CD14-positive monocyte (primary cell): Measurements from ENCODE around the gene KIF1B. TPM values are rescaled to one million over a fixed set of nuclear protein-coding genes. Genes with fewer than 3 reads are reported as not detected.

Experiments
- DNase-seq, 3 donors: peaks; one replicate each; pipeline ENCODE4 v3.0.0-alpha.2; 2011 to 2022
- H2AFZ ChIP-seq: 2 replicates; pipeline ENCODE4 v1.6.0; 2012; ENCODE audit warnings: mild to moderate bottlenecking, low read depth, low read length, inconsistent platforms; ENCODE audit not compliant: insufficient read depth, poor library complexity, severe bottlenecking
- H3K27ac ChIP-seq, 2 donors: 1 replicate in 1 of 2; 2 replicates in 1 of 2; pipeline ENCODE4 v1.5.1; 2012 to 2013; ENCODE audit warnings: low read length in 2 of 2, control low read depth in 1 of 2, inconsistent platforms in 1 of 2, low read depth in 1 of 2, mild to moderate bottlenecking in 1 of 2
- H3K27me3 ChIP-seq, 2 donors: one replicate each; pipeline versions ENCODE4 v1.6.0 to v1.6.1; 2011 to 2013; ENCODE audit warnings: low read length in 2 of 2; ENCODE audit not compliant: control insufficient read depth in 2 of 2, insufficient read depth in 2 of 2
- H3K36me3 ChIP-seq, 2 donors: replicated peaks in 1 of 2; 1 replicate in 1 of 2; 2 replicates in 1 of 2; pipeline versions ENCODE4 v1.5.1 to v1.6.1; 2012 to 2013; ENCODE audit warnings: low read length in 2 of 2, control low read depth in 1 of 2, inconsistent platforms in 1 of 2, mild to moderate bottlenecking in 1 of 2; ENCODE audit not compliant: insufficient read depth in 2 of 2, control insufficient read depth in 1 of 2
- H3K4me1 ChIP-seq, 2 donors: 1 replicate in 1 of 2; 2 replicates in 1 of 2; pipeline versions ENCODE4 v1.5.1 to v1.6.1; 2012 to 2013; ENCODE audit warnings: low read length in 2 of 2, control low read depth in 1 of 2, inconsistent platforms in 1 of 2, mild to moderate bottlenecking in 1 of 2, moderate library complexity in 1 of 2; ENCODE audit not compliant: insufficient read depth in 2 of 2, control insufficient read depth in 1 of 2
- H3K4me2 ChIP-seq: replicated peaks from 2 replicates; pipeline ENCODE3; 2012; ENCODE audit warnings: low read length, moderate library complexity, mild to moderate bottlenecking; ENCODE audit not compliant: poor library complexity, severe bottlenecking; ENCODE audit errors: extremely low read depth
- H3K4me3 ChIP-seq, 3 experiments: fragments of 200-600 bp in 1 of 3; sonication (generic) in 1 of 3; replicated peaks in 1 of 3; 1 replicate in 2 of 3; 2 replicates in 1 of 3; pipeline ENCODE4 v1.5.1; 2011 to 2013; ENCODE audit warnings: low read length in 3 of 3, mild to moderate bottlenecking in 3 of 3, control low read depth in 2 of 3, low read depth in 2 of 3, inconsistent platforms in 1 of 3, moderate library complexity in 1 of 3
- H3K79me2 ChIP-seq: 2 replicates; pipeline ENCODE4 v1.6.0; 2012; ENCODE audit warnings: mild to moderate bottlenecking, control low read depth, inconsistent platforms, low read length, moderate library complexity; ENCODE audit not compliant: insufficient read depth
- H3K9ac ChIP-seq: 2 replicates; pipeline ENCODE4 v1.6.0; 2017; ENCODE audit warnings: low read length, mild to moderate bottlenecking; ENCODE audit not compliant: insufficient read depth, poor library complexity, severe bottlenecking
- H3K9me3 ChIP-seq, 2 donors: replicated peaks in 1 of 2; 1 replicate in 1 of 2; 2 replicates in 1 of 2; pipeline versions ENCODE4 v1.5.1 to v1.6.1; 2012 to 2013; ENCODE audit warnings: low read length in 2 of 2, control low read depth in 1 of 2; ENCODE audit not compliant: control insufficient read depth in 1 of 2, insufficient read depth in 1 of 2
- H4K20me1 ChIP-seq: 2 replicates; pipeline ENCODE4 v1.6.0; 2012; ENCODE audit warnings: mild to moderate bottlenecking, low read length, control low read depth, moderate library complexity; ENCODE audit not compliant: insufficient read depth
- H3K27ac Mint-ChIP-seq, 7 donors: one replicate each; pipeline ENCODE4 v1.8.0; 2020; ENCODE audit warnings: mild to moderate bottlenecking in 7 of 7, mixed read lengths in 7 of 7, moderate library complexity in 6 of 7, inconsistent platforms in 2 of 7
- H3K27me3 Mint-ChIP-seq, 3 donors: one replicate each; pipeline ENCODE4 v1.8.0; 2021 to 2022; ENCODE audit warnings: low read depth in 3 of 3, mild to moderate bottlenecking in 3 of 3, mixed read lengths in 3 of 3, moderate library complexity in 3 of 3, inconsistent platforms in 1 of 3
- H3K36me3 Mint-ChIP-seq, 2 donors: one replicate each; pipeline ENCODE4 v1.8.0; 2020; ENCODE audit warnings: mixed read lengths in 2 of 2, inconsistent platforms in 1 of 2, mild to moderate bottlenecking in 1 of 2
- H3K4me1 Mint-ChIP-seq: one replicate; pipeline ENCODE4 v1.8.0; 2020; ENCODE audit warnings: mild to moderate bottlenecking, mixed read lengths
- H3K4me3 Mint-ChIP-seq, 2 donors: one replicate each; pipeline ENCODE4 v1.8.0; 2020; ENCODE audit warnings: mild to moderate bottlenecking in 2 of 2, mixed read lengths in 2 of 2, moderate library complexity in 1 of 2
- H3K9me3 Mint-ChIP-seq, 7 donors: one replicate each; pipeline ENCODE4 v1.8.0; 2020 to 2022; ENCODE audit warnings: mixed read lengths in 7 of 7, mild to moderate bottlenecking in 6 of 7, moderate library complexity in 6 of 7, inconsistent platforms in 2 of 7
- CTCF ChIP-seq: fragments of 200-600 bp; IDR thresholded peaks from one replicate; pipeline ENCODE4 v1.8.0; 2022; ENCODE audit warnings: antibody characterized with exemption, mild to moderate bottlenecking
- WGBS: methylation state at CpG from one replicate; pipeline ENCODE4 v1.1.5; 2013; ENCODE audit warnings: missing lambda C conversion rate; ENCODE audit not compliant: insufficient coverage; 5-methylcytosine and 5-hydroxymethylcytosine counted together
- intact Hi-C, 2 donors: fragments of 100-400 bp; cut with micrococcal nuclease; formaldehyde crosslinking; loops; one replicate each; pipeline versions ENCODE4 v1.15.0 to v1.15.1; 2023
- polyA plus RNA-seq, 3 donors: library from polyadenylated mRNA; depleted of rRNA in 1 of 3; unstranded in 2 of 3; stranded (reverse) in 1 of 3; fragments of 300-500 nt in 2 of 3; fragments of >200 nt in 1 of 3; fragmentation: Illumina TruSeq in 2 of 3; gene quantifications; 1 replicate in 2 of 3; 2 replicates in 1 of 3; pipeline ENCODE4 v1.2.3, GENCODE V29; 2012 to 2021

Gene KIF1B
- polyA plus RNA-seq, 3 donors = 3.0 to 7.0 (median 3.3) TPM

DNA sequence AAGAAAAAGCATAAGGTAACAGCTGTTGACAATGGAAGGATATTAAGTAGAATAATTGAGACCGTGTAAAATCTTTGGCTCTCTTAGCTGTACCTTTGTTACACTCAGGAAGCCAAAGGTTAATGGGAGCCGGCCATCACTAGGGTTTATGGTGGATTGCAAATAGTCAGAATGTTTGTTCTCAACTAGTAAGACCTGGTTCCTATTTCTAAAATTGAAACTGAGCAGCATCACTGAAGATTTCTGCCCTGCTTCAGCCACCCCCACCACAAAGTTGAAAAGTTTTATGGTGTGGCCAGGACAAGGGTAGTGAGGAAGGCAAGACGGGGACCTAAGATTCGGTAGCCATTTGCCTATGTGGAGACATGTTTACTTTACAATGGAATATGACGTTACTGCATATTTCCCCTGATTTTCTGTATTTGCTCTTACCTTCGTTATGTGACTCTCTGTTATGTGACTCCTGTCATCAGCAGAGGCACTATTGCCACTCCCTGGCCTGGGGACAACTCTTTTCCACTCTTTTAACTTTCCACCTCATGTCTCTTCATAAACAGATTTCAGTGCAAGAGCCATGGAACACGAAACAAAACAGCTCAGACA lies 41.4 kb upstream of the KIF1B start:
- Histone ChIP-seq H4K20me1 (no peaks in the 10 kb centered on the region), H3K4me3 (no peak overlapping the region), H3K27ac (no peak overlapping the region), H3K4me1 (no peaks in the 10 kb centered on the region), H3K4me2 (no peak overlapping the region), H2AFZ (no peak overlapping the region), H3K27me3 (no peaks in the 10 kb centered on the region), H3K9ac (no peak overlapping the region), H3K79me2 (no peaks in the 10 kb centered on the region), H3K36me3 (peaks cover 78 to 93% of the 10 kb centered on the region in 2 donors), H3K9me3 (no peaks in the 10 kb centered on the region)
- H3K4me1 Mint-ChIP-seq = no peaks in the 10 kb centered on the region
- no peak overlapping the region for H3K4me3 Mint-ChIP-seq
- no peaks in the 10 kb centered on the region for H3K27me3 Mint-ChIP-seq
- H3K36me3 Mint-ChIP-seq = peaks cover 75 to 95% of the 10 kb centered on the region in 2 donors
- no peak for DNase-seq
- H3K9me3 Mint-ChIP-seq = peaks cover 0 to under 1% (median 0%) of the 10 kb centered on the region in 7 donors
- no peak for TF ChIP-seq CTCF
- H3K27ac Mint-ChIP-seq = peak overlapping the region in 1 of 7 donors; percentile 87
- 94% methylated on average over 4 of the region's 7 CpGs for WGBS
- intact Hi-C loops = no loop called here

DNA sequence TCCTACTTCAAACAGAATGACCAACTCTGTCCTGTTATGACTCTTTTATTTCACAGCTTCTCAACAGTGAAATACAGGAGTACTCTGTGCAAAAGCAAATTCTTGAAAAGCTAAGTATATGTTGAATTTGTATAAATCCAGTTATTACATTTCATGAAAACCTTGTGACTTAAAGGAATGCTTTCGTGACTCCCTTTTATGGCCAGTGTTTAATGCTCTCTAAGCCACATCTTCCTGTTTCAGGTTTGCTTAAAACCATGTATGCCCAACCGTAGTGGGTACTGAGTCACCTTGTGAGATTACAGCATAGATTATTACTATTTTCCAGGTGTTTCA lies 40.2 kb upstream of the KIF1B start:
- Histone ChIP-seq H3K27me3 (no peaks in the 10 kb centered on the region), H3K36me3 (peaks cover 71 to 90% of the 10 kb centered on the region in 2 donors), H2AFZ (no peak overlapping the region), H3K4me1 (no peaks in the 10 kb centered on the region), H3K9me3 (no peaks in the 10 kb centered on the region), H3K4me2 (no peak overlapping the region), H4K20me1 (no peaks in the 10 kb centered on the region), H3K27ac (no peak overlapping the region), H3K9ac (no peak overlapping the region), H3K4me3 (no peak overlapping the region), H3K79me2 (no peaks in the 10 kb centered on the region)
- no peak for DNase-seq
- Mint-ChIP-seq H3K4me3 (no peak overlapping the region), H3K9me3 (peaks cover 0 to 4% (median 0%) of the 10 kb centered on the region in 7 donors), H3K27ac (no peak overlapping the region), H3K27me3 (no peaks in the 10 kb centered on the region), H3K36me3 (peaks cover 71 to 97% of the 10 kb centered on the region in 2 donors), H3K4me1 (no peaks in the 10 kb centered on the region)
- no peak for TF ChIP-seq CTCF
- WGBS = no CpG with 5 or more reads among the region's 2 CpGs
- intact Hi-C loops = no loop called here
